Heart left ventricle (tissue), 13 donors: ENCODE results near the gene RGL2.

Source experiments
- POLR2A ChIP-seq, 2 donors: fragments of 450-650 bp; IDR thresholded peaks; one replicate each; pipeline ENCODE4 v1.6.1; 2017; ENCODE audit warnings: antibody characterized with exemption in 2 of 2, mild to moderate bottlenecking in 2 of 2, moderate library complexity in 2 of 2
- TF ChIP-seq, protein P1 (sequence below), 12 donors: fragments of 200-600 bp; sonication (generic) in 4 of 12; IDR thresholded peaks; one replicate each; pipeline versions ENCODE4 v1.5.0 to v1.8.0; 2018 to 2022; ENCODE audit warnings: antibody characterized with exemption in 12 of 12, mild to moderate bottlenecking in 5 of 12
- donor health status: ischemic (EF 13 %, LVEDD 7.1; RV severe dilation, severe dysfunction).
- donor health status: DM: no; HTN: yes; CAD: no.
- donor health status: DM: no; HTN: no; CAD: no.
- donor health status: ischemic (EF 25% LVEDD 6.9; RV normal size, moderate dysfunction).
- donor health status: ischemic (EF 25% LVEDD 5.7; RV mildly dilated, moderate dysfunction).
- donor health status: ischemic (EF 35%, LVEDD 5.7; RV mildly dilated, moderate dysfunction).
- donor health status: nonischemic (EF 11% LVEDD 7.7; RV severe dilation, severe dysfunction).
- donor health status: DM: yes; HTN: yes; CAD: no.
- donor health status: PGD.
- donor health status: ischemic (EF 29% LVEDD 5.4; RV normal size, mild dysfunction).
- donor health status: nonischemic (EF 23%, LVEDD 6.1; RV moderate dilation, normal function).

GRCh38 chr6:33273129-33273923 lies 25.4 kb downstream of the RGL2 start:
- TF ChIP-seq, protein P1, sequence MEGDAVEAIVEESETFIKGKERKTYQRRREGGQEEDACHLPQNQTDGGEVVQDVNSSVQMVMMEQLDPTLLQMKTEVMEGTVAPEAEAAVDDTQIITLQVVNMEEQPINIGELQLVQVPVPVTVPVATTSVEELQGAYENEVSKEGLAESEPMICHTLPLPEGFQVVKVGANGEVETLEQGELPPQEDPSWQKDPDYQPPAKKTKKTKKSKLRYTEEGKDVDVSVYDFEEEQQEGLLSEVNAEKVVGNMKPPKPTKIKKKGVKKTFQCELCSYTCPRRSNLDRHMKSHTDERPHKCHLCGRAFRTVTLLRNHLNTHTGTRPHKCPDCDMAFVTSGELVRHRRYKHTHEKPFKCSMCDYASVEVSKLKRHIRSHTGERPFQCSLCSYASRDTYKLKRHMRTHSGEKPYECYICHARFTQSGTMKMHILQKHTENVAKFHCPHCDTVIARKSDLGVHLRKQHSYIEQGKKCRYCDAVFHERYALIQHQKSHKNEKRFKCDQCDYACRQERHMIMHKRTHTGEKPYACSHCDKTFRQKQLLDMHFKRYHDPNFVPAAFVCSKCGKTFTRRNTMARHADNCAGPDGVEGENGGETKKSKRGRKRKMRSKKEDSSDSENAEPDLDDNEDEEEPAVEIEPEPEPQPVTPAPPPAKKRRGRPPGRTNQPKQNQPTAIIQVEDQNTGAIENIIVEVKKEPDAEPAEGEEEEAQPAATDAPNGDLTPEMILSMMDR (IDR thresholded peaks at IDR 0.05): no peak
- TF ChIP-seq POLR2A (IDR thresholded peaks at IDR 0.05): no peak
